SJCRH30 (cell line): ENCODE measurements around the gene AP4M1. TPM values are rescaled to one million over a fixed set of nuclear protein-coding genes. Genes with fewer than 3 reads are reported as not detected.
"Not testable (repeated sequence)": the region's sequence is repeated elsewhere in the genome, so short reads cannot be mapped to it uniquely, and the experiment has no call there.

Source experiments
- DNase-seq, 2 experiments: peaks; one replicate each; pipeline ENCODE4 v3.0.0-alpha.2; 2015 to 2020
- H3K27ac ChIP-seq: fragments of 250-450 bp; sonication (Bioruptor Pico); 2 replicates; pipeline ENCODE4 v1.5.1; 2020; ENCODE audit warnings: mild to moderate bottlenecking, moderate library complexity
- H3K27me3 ChIP-seq: fragments of 250-450 bp; sonication (Bioruptor Pico); 2 replicates; pipeline ENCODE4 v1.5.1; 2020; ENCODE audit warnings: mild to moderate bottlenecking, moderate library complexity
- H3K36me3 ChIP-seq: fragments of 250-450 bp; sonication (Bioruptor Pico); 2 replicates; pipeline ENCODE4 v1.5.1; 2020; ENCODE audit warnings: mild to moderate bottlenecking, moderate library complexity
- H3K4me1 ChIP-seq: fragments of 250-450 bp; sonication (Bioruptor Pico); 2 replicates; pipeline ENCODE4 v1.5.1; 2020; ENCODE audit warnings: mild to moderate bottlenecking, moderate library complexity
- H3K4me3 ChIP-seq: fragments of 250-450 bp; sonication (Bioruptor Pico); 2 replicates; pipeline ENCODE4 v1.5.1; 2020; ENCODE audit warnings: mild to moderate bottlenecking, moderate library complexity
- H3K9me3 ChIP-seq: fragments of 250-450 bp; sonication (Bioruptor Pico); replicated peaks from 2 replicates; pipeline ENCODE4 v1.5.1; 2020; ENCODE audit warnings: mild to moderate bottlenecking, moderate library complexity
- total RNA-seq: library from RNA; depleted of rRNA; stranded (reverse); fragments of >200 nt; shearing (Covaris generic); gene quantifications from 2 replicates; pipeline ENCODE4 v1.2.3, GENCODE V29; 2014

The AP4M1 gene
- total RNA-seq, 1 experiment from 2014 or later: 13.9 TPM

DNA sequence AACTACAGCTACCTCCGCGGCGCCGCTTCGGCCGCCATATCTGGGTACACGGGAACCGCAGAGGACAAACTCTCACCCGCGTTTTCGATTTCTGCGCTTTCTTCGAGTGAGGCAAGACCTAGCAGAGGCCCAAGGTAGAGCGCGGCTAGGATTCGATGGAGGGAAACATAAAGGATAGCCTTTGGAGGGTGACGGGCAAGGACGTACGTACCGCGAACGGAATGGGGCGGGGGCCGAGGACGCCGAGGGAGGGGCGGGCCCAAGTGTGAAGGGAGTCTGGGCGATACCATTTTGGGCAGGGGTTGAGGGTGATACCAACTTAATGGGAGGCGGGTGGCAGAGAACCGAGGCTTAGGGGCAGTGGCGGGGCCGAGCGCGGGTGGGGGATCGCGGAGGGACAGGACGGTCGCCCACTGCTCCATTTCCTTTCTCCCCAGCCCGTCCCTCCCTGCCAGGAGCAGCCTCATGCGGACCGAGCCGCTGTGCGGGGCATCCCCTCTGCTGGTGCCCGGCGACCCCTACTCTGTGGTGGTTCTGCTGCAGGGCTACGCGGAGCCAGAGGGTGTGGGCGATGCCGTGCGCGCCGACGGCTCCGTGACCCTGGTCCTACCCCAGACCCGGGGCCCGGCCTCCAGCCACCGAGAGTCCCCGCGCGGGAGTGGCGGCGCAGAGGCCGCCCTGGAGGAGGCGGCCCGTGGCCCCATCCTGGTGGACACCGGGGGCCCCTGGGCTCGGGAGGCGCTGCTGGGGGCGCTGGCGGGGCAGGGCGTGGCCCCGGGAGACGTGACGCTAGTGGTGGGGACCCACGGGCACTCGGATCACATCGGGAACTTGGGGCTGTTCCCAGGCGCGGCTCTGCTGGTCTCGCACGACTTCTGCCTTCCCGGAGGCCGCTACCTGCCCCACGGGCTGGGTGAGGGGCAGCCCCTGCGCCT lies 25.8 kb downstream of the AP4M1 start, which contains the start of gene MBLAC1:
Gene MBLAC1, plus strand, starts transcription at position 37 of the 935 bp plus-strand sequence. Its CDS starts 429 bp downstream, at position 466.
- peak; percentile 94 to 97 for DNase-seq
- H3K4me1 ChIP-seq: no peaks in the 10 kb centered on the region
- H3K4me3 ChIP-seq: peak within 1 kb of the TSS; percentile 81
- H3K9me3 ChIP-seq: no peaks in the 10 kb centered on the region
- H3K27me3 ChIP-seq: no peaks in the 10 kb centered on the region
- no peaks in the 10 kb centered on the region for H3K36me3 ChIP-seq
- peak within 1 kb of the TSS; percentile 83 for H3K27ac ChIP-seq

DNA sequence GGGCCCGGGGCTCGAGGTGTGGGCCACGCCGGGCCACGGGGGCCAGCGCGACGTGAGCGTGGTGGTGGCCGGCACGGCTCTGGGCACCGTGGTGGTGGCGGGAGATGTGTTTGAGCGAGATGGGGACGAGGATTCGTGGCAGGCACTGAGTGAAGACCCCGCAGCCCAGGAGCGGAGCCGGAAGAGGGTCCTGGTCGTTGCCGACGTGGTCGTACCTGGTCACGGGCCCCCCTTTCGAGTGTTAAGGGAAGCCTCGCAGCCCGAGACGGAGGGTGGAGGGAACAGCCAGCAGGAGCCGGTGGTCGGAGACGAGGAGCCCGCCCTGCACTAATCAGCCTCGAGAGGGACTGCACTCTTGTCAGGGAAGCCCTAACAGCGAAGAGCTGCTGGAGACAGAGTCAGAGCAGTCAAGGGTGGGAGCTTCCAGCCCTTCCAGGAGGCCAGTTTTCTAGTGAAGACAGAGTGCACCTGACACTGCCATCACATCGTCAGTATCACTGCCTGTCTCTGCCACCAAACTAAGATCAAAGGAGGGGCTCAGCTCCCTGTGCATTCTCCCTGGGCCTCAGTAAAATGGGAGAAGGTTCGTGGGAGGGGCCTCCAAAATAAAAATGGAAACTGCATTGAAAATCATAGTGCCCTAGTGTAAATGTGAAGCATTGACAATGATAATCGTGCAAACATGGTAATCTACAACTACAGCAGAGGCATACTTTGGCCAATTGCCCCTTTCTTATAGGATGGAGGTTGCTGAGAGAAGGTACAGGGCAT lies 26.6 kb downstream of the AP4M1 start:
- H3K9me3 ChIP-seq: no peaks in the 10 kb centered on the region
- H3K36me3 ChIP-seq: no peaks in the 10 kb centered on the region
- H3K27ac ChIP-seq: no peak overlapping the region
- H3K27me3 ChIP-seq: peaks cover 3% of the 10 kb centered on the region; the same call in 1 of the 2 replicates
- DNase-seq: peak; percentile 49 to 52
- H3K4me3 ChIP-seq: peak overlapping the region; percentile 81
- no peaks in the 10 kb centered on the region for H3K4me1 ChIP-seq

DNA sequence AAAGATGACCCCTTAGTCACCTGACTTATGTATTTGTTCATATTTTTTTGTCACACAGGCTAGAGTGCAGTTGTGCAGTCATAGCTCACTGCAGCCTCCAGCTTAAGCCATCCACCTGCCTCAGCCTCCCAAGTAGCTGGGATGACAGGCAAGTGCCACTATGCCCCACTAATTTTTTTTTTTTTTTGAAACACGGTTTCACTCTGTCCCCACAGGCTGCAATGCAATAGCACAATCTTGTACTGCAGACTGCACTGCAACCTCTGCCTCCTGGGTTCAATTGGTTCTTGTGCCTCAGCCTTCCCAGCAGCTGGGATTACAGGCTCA lies 27.2 kb downstream of the AP4M1 start:
- Histone ChIP-seq H3K27ac (no peak overlapping the region), H3K4me3 (no peak overlapping the region; the same call in 1 of the 2 replicates), H3K36me3 (no peaks in the 10 kb centered on the region), H3K9me3 (no peaks in the 10 kb centered on the region), H3K4me1 (no peaks in the 10 kb centered on the region), H3K27me3 (peaks cover 6% of the 10 kb centered on the region; the same call in 1 of the 2 replicates)
- no peak for DNase-seq

DNA sequence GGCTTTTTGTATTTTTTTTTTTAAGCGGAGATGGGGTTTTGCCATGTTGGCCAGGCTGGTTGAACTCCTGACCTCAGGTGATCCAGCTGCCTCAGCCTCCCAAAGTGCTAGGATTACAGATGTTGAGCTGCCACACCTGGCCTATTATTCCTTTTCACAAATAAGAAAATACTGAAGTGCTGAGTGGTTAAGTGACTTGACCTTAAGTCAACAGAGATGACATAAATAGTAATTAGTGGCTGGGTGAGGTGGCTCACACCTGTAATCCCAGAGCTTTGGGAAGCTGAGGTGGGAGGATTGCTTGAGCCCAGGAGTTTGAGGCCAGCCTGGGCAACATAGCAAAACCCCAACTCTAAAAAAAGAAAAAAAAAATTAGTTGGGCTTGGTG lies 28.8 kb downstream of the AP4M1 start:
- not testable (repeated sequence) for H3K4me1 ChIP-seq, H3K27ac ChIP-seq, DNase-seq, H3K36me3 ChIP-seq, H3K27me3 ChIP-seq, H3K4me3 ChIP-seq, H3K9me3 ChIP-seq

DNA sequence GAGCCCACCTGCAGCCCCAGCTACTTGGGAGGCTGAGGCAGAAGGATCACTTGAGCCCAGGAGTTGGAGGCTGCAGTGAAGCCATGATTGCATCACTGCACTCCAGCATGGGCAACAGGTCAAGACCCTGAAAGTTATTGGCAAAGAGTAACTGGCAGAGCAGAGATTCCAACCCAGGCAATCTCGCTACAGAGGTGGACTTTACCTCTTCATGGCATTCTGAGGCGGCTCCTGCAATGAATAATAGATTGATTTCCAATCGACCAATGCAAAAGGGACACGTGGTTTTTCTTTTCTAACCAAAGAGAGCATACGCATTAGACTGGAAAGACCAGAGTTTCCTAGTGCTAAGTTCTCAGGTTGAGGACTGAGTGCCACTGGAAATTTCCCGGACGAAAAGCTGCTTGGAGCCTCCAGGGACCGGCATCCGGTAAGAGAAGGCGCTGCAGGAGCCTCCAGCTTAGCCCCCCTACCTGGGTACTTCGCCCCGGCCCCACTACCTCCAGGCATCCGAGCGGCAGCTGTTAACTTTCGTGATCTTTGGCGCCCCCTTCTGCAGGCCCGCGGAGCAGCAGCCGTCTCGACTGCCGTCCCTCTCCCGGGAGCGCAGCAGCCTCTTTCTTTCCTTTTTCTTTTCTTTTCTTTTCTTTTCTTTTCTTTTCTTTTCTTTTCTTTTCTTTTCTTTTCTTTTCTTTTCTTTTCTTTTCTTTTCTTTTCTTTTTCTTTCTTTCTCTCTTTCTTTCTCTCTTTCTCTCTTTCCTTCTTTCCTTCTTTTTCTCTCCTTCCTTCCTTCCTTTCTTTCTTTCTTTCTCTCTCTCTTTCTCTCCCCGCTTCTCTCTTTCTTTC lies 29.4 kb downstream of the AP4M1 start:
- no peaks in the 10 kb centered on the region for H3K9me3 ChIP-seq

DNA sequence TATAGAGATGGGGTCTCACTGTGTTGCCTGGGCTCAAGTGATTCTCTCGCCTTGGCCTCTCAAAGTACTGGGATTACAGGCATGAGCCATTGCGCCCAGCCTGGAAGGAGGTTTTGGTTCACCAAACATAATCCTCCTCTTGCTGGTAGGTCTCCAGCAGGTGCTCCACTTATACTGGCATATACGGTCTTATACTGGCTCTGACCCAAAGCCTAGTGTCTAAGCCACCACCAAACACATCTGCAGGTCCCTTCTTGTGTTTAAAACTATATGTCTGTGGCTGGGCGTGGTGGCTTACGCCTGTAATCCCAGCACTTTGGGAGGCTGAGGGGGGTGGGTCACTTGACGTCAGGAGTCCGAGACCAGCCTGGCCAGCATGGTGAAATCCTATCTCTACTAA lies 30.7 kb downstream of the AP4M1 start:
- Histone ChIP-seq H3K4me1 (no peaks in the 10 kb centered on the region), H3K36me3 (no peaks in the 10 kb centered on the region), H3K27ac (no peak overlapping the region), H3K4me3 (no peak overlapping the region), H3K9me3 (no peaks in the 10 kb centered on the region), H3K27me3 (peaks cover 6% of the 10 kb centered on the region; the same call in 1 of the 2 replicates)
- DNase-seq: no peak

More for the DNA sequence above, 29.4 kb downstream of the AP4M1 start:
- peak; percentile 76 to 84 for DNase-seq
- no peaks in the 10 kb centered on the region for H3K36me3 ChIP-seq
- H3K4me3 ChIP-seq: no peak overlapping the region
- H3K27me3 ChIP-seq: peaks cover 6% of the 10 kb centered on the region; the same call in 1 of the 2 replicates
- H3K4me1 ChIP-seq: no peaks in the 10 kb centered on the region
- no peak overlapping the region for H3K27ac ChIP-seq

DNA sequence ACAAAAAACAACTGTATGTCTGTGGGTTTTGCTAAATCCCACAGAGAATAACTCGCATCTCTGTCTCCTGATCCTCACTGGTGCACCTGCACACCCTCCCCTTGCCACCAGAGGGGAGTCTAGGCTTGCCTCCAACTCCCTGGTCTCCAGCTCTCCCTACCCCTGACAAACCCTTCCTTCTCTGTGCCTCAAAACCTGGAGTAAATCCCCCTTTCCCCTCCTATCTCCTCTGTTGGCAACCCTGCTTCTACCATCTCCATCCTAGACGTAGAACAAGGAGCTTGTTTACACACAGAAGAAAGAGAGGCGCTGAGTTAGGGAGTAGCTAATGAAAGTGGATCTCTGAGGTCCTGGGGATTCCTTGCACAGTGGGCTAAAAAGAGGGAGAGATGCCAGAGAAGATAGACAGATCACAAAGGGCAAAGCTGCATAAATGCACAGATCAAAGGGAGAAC lies 31.3 kb downstream of the AP4M1 start:
- no peak overlapping the region for H3K27ac ChIP-seq
- no peaks in the 10 kb centered on the region for H3K9me3 ChIP-seq
- no peaks in the 10 kb centered on the region for H3K4me1 ChIP-seq
- H3K4me3 ChIP-seq: no peak overlapping the region
- peaks cover 6% of the 10 kb centered on the region; the same call in 1 of the 2 replicates for H3K27me3 ChIP-seq
- DNase-seq: peak; percentile 77 to 88
- no peaks in the 10 kb centered on the region for H3K36me3 ChIP-seq

DNA sequence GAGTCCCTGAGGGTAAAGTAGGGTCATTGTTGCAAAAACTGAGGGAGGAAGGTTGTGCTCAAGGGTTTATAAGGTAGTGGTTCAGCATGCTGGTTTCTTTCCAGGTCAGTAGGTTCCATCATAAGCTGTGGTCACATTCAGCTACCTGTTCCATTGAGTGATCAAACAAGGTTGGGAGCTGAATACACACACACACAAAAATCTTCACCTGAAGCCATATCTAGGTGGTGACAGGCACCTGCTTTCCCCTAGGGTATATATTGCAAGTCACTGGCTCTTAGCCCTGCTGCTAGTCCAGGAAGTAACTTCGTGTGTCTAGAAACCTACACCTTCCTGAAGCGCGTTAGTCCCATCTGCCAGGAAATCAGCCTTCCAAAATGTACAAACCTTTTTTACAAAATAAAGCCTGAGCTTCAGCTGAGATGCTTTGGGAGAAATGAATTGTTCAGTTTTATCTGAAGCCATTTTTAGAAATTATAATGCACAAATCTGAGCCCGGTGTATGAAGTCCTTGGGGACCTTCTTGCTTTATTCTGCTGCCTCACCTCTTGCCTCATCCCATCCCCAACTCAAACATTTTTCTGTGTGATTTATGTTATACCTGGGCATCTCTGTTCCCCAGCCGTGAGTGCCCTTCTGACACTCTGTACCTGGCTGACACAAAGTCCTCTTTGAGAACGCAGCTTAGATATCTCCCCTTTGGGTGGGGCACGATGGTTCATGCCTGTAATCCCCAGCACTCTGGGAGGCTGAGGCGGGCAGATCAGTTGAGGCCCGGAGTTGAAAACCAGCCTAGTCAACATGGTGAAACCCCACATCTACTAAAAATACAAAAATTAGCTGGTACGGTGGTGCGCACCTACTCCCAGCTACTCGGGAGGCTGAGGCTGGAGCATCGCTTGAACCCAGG lies 36.7 kb downstream of the AP4M1 start:
- peaks cover 2% of the 10 kb centered on the region; the same call in 1 of the 2 replicates for H3K27me3 ChIP-seq
- no peaks in the 10 kb centered on the region for H3K9me3 ChIP-seq
- H3K27ac ChIP-seq: no peak overlapping the region
- no peak for DNase-seq
- no peak overlapping the region for H3K4me3 ChIP-seq
- no peaks in the 10 kb centered on the region for H3K36me3 ChIP-seq
- H3K4me1 ChIP-seq: no peaks in the 10 kb centered on the region

DNA sequence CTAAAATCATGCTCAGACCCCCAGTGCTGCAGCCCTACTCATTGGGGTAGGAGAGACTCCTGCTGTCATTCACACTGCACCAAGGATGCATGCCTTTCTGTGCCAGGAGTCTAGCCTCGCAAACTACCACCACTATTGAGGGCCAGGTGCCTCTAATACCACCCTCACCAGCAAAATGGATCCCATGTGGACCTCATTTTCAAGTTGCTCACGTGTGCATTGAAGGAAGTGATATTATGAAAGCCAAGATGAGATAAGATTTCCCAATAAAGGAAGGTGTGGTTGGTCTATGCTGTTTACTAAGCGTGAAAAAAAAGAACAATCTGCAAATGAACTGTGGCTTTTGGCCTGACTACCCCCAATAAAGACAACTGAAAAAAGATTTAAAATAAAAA lies 40.1 kb downstream of the AP4M1 start:
- Histone ChIP-seq H3K36me3 (no peaks in the 10 kb centered on the region), H3K4me1 (no peaks in the 10 kb centered on the region), H3K9me3 (no peaks in the 10 kb centered on the region), H3K4me3 (no peak overlapping the region), H3K27me3 (no peaks in the 10 kb centered on the region; the same call in 1 of the 2 replicates), H3K27ac (no peak overlapping the region)
- DNase-seq: no peak

DNA sequence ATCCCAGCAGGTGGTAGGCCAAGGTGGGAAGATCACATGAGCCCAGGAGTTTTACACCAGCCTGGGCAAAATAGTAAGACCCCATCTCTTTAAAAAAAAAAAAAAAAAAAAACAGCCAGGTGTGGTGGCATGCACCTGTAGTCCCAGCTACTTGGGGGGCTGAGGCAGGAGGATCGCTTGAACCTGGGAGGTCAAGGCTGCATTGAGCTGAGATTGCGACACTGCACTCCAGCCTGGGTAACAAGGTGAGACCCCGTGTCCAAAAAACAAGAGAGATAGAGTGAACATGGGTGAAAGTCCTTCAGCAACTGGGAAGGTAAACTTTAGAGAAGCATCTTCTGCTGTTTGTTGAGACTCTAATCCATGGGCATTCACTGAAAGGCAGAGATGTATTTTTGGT lies 41.0 kb downstream of the AP4M1 start:
- Histone ChIP-seq H3K9me3 (no peaks in the 10 kb centered on the region), H3K4me3 (no peak overlapping the region), H3K36me3 (no peaks in the 10 kb centered on the region), H3K27ac (no peak overlapping the region), H3K27me3 (no peaks in the 10 kb centered on the region; the same call in 1 of the 2 replicates), H3K4me1 (no peaks in the 10 kb centered on the region)
- DNase-seq: no peak

DNA sequence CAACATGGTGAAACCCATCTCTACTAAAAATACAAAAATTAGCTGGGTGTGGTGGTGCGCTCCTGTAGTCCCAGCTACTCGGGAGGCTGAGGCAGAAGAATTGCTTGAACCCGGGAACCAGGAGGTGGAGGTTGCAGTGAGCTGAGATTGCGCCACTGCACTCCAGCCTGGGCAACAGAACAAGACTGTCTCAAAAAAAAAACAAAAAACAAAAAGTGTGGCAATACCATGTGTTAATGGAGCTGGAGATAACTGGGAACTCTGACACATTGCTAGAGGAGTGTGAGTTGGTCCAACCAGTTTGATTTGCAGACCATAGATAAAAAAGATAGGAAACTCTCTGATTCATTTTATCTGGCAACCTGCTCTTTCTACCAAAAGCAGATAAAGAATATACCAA lies 44.9 kb downstream of the AP4M1 start:
- not testable (repeated sequence) for H3K36me3 ChIP-seq, H3K4me1 ChIP-seq, H3K27me3 ChIP-seq, H3K9me3 ChIP-seq, H3K27ac ChIP-seq, DNase-seq, H3K4me3 ChIP-seq

DNA sequence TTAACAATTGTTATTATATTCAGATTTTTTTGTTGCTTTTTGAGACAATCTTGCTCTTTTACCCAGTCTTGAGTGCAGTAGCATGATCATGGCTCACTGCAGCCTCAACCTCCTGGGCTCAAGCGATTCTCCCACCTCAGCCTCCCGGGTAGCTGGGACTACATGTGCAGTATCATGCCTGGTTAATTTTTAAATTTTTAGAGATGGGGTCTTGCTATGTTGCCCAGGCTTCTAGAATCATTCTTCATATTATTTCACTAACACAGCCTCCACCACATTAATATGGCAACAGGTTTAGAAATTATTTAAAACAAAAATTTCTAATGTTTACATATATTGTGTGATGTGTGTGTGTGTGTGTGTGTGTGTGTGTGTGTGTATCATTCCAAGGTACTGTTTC lies 45.8 kb downstream of the AP4M1 start:
- DNase-seq: no peak

DNA sequence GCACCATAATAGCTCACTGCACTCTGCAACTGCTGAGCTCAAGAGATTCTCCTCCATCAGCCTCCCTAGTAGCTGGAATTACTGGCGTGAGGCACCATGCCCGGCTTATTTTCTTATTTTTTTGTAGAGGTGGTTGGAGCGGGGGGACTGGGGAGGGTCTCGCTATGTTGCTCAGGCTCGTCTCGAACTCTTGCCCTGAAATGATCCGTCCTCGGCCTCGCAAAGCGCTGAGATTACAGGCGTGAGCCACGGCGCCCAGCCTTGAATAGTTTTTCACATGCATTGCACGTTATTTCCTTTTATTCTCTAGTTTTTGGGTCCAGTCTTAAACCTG lies 46.7 kb downstream of the AP4M1 start:
- Histone ChIP-seq H3K4me1 (no peaks in the 10 kb centered on the region), H3K4me3 (peak overlapping the region; percentile 76), H3K36me3 (no peaks in the 10 kb centered on the region), H3K9me3 (no peaks in the 10 kb centered on the region), H3K27ac (no peak overlapping the region; the same call in 1 of the 2 replicates), H3K27me3 (no peaks in the 10 kb centered on the region)
- DNase-seq: no peak

More for the DNA sequence above, 45.8 kb downstream of the AP4M1 start:
- Histone ChIP-seq H3K9me3 (no peaks in the 10 kb centered on the region), H3K36me3 (no peaks in the 10 kb centered on the region), H3K27me3 (no peaks in the 10 kb centered on the region; the same call in 1 of the 2 replicates), H3K4me3 (no peak overlapping the region), H3K27ac (no peak overlapping the region), H3K4me1 (no peaks in the 10 kb centered on the region)
